ENCODE data around the gene HORMAD2.

Gene HORMAD2

DNA sequence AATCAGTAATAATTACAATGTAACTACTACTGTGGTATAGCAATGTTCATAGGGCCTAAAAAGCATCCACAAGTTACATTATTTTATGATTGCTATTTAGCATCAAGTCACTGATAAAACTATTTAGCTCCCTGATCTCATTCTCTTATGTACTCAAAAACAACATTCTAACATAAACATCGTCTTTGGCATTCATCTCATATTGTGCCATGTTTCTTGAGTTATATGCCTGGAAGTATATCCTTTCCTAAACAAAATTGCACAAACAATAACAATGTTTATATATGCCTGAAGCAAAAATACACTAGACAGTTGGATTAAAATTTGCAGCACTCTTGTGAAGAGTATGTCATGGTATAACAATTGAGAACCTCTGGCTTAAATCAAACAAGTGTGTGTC, 34.1 kb downstream of the HORMAD2 start:
- DNase-seq, result no peak

DNA sequence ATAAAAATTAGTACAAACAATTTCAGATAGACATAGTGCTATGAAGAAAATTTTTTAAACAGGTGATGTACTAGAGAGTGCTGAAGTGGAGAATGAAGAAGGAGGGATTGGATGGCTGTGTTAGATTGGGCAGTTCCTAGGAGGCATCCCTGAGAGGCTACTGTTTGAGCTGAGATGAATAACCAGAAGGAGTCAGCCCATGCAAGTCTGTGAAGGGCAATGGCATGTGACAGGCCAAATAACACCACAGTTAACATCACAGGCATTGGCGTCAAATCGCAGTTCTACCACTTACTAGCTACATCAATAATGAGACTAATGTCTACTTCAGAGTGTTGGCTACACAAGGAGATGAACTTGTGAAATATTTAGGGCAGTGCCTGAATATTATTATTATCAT, 35.4 kb downstream of the HORMAD2 start:
- DNase-seq, result no peak

DNA sequence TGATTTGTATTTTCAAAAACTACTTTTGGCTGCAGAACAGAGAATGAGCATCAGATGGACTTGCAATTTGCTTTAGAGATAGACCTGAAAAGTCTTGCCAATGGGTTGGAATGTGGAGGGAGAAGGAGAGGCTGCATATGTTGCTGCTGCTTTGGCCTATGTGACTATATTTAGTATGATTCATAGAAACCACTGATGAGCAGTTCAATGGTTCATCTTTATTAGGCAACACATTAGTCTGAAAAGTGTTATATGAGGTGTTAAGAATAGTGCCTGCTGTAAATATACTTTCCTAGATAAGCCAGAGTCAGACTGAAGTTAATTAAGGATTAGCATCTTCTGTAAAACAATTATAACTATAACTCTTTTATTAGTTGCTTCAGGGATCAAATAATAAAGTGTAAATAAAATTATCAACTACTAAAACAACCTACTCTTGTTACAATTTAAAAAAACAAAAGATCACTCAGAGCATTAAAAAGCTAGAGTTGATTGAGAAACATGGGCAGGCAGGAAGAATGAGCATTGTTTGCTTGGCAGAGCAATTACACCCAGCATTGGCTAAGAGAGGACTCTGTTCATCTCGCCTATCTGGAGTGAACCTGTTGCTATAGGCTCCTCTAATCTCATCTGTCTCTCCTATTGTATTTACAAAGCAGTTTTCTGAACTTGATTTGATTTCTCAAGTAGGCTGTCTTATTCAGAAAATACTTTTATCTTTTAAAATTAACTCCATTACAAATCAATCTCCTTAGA, 36.3 kb downstream of the HORMAD2 start:
- no peak for DNase-seq

DNA sequence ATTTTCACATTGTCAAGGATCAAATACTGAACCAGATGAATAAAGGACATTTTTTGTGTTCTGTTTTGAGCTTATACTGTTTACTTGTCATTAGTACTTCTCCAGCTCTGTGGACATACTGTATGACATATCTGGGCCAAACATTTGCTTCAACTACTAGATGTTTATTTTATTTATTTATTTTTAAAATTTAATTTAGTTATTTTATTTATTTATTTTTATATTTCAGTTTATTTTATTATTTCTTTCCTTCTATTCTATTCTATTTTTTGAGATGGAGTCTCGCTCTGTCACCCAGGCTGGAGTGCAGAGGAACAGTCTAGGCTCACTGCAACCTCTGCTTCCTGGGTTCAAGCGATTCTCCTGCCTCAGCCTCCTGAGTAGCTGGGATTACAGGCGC, 37.0 kb downstream of the HORMAD2 start:
- DNase-seq, result no peak

DNA sequence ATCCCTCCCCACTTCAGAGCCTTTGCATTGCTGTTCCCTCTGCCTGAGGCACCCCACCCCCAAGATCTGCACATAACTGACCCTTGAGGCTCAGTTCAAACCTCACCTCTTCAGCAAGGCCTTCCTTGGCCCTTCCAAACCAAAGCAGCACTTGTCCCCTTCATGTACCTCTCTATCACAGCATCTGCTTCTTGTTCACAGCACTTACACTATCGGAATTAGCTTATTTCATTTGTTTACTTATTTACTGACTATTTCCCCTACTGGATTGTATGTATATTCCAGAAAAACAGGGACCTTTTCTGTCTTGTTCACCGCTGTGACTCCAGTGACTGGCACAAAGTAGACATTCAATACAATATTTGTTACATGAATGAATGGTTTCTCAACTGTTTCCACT, 38.0 kb downstream of the HORMAD2 start:
- no peak for DNase-seq

DNA sequence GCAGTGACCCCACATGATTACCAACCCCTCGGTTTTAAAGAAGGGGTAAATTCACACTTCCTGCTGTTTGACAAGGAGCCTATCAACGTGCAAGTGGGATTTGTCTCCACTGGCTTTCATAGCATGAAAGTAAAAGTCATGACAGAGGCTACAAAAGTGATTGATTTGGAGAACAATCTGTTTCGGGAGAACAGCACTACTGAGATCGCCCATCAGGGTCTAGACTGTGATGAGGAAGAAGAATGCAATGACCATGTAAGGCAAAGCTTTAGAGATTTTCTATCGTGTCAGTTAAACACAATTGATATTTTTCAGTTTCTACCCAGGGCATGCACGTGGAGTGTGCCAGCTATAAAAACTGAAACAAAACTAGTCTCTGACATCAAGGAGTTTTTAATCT, 41.7 kb downstream of the HORMAD2 start:
- no peak for DNase-seq

DNA sequence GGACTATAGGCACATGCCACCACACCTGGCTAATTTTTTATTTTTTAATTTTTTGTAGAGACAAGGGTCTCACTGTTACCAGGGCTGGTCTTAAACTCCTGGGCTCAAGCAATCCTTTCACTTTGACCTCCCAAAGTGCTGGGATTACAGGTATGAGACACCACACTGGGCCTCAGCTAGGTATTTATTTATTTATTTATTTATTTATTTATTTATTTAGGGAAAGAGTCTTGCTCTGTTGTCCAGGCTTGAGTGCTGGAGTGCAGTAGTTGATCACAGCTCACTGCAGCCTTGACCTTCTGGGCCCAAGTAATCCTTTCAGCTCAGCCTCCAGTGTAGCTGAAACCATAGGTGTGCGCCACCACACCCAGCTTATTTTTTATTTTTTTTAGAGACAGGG, 43.2 kb downstream of the HORMAD2 start:
- no peak for DNase-seq

DNA sequence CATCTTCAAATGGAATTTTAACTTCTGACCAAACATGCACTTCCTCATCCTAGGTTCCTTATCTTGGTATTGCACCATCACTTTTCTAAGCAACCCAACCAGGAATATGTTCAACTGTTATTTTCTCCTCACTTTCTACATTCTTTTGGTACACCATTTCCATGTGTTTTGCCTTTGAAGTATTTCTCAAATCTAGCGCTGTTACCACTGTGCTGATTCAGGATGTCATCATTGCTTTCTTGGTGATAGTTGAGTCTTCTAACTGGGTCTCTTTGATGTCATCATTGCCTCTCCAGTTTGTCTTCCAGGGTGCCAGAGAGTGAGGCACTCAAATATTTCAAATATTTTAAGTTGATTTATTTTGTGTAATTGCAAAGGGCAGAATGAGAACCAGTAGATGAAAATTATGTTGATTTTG, 47.5 kb downstream of the HORMAD2 start:
- DNase-seq, result no peak

DNA sequence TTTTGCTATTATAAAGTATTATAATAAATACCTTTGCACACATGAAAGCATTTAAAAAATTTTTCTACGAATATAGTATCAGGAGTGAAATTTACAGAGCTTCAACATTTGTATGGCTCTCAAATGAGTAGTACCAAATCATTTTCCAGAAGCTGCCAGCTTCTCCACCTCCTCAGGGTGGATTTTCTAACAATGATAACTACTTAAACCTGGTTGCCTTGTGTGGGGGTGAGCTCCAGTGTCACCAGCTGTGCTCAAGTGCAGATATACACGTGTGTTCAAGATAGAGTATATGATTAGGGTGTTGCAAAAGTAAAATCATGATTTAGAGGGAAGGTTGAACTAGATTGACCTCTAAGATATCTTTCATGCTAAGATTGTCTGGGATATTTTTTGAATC, 48.2 kb downstream of the HORMAD2 start:
- DNase-seq, result no peak

DNA sequence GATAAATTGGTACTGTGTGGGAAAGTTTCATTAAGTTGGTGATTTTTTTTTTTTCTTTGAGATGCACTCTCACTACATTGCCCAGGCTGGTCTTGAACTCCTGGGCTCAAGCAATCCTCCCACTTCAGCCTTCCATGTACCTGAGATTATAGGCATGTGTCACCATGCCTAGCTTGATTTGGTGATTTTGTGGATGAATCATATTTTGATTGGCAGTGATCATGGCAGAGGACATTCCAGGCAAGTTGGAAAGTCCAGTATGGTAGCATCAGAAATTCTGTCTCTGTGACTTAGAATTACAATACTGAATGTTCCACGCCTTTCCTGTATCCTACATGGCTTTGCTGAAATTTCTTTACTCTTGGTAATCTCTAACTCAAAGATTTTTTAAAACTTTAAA, 49.4 kb downstream of the HORMAD2 start:
- DNase-seq, result no peak

DNA sequence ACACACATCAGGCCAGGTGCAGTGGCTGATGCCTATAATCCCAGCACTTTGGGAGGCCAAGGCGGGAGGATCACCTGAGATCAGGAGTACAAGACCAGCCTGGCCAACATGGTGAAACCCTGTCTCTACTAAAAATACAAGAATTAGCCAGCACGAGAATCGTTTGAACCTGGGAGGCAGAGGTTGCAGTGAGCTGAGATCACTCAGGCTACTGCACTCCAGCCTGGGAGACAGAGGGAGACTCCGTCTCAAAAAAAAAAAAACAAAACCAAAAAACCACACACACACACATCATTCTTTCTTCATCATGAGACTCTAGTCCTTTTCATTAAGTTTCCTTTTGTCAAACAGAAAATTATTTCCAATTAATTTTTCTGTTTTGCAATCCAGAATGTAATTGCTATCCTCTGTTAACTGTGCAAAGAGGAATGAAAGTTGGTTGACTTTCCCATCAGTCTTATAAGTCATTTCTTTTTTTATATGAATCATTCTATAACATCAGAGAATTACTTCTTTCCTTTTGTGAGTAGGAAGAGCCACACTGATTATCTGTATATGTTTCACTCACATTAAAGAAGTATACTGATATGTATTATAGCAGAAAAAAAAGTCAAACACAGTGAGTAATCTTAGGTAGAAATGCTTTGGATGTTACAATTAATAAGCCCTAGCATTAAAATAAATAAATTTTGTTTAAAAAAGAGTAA, 52.2 kb downstream of the HORMAD2 start:
- no peak for DNase-seq

DNA sequence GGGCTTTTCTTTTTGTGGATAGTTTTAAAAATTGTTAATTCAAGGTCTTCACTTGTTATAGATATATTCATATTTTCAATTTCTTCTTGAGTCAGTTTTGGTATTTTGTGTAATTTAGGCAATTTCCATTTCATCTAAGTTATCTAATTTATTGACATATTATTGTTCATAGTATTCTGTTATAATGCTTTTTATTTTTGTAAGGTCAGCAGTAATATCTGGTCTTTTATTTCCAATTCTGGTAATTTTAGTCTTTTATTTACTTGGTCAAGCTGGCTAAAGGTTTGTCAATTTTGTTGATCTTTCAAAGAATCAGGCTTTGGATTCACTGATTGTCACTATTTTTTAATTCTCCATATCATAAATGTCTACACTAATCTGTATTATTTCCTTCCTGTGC, 60.1 kb downstream of the HORMAD2 start:
- DNase-seq, result no peak

DNA sequence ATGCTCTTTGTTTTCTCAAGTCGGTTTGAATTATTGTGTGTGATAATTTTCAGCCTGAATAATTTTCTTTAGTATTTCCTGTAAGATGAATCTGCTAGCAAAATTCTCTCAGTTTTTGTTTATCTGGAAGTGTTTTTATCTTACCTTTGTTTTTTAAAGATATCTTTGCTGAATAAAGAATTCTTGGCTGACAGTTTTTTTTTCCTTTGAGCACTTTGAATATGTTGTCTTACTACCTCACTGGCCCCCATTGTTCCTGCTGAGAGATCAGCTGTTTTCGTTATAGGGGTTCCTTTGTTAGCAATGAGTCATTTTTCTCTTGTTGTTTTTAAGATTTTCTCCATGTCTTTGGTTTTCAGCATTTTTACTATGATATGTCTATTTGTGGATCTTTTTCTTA, 63.0 kb downstream of the HORMAD2 start:
- DNase-seq, result no peak

DNA sequence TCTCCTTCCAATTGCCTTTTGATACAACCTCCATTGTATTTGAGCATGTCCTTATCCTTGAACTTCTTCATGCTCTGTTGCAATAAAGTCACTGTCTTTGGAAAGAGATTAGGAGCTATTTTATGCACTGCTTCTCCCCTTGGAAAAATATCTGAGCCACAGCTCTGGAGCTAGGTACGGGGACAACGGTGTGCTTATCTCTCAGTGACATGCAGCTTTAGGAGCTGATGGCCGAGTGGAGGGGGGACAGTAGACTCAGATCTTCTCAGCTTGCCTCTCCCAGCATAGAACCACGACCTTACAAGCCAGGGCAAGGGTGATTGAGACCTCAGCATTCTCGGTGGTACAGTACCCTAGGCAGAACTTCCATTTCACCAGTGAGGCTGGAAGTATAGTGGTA, 64.1 kb downstream of the HORMAD2 start:
- no peak for DNase-seq

DNA sequence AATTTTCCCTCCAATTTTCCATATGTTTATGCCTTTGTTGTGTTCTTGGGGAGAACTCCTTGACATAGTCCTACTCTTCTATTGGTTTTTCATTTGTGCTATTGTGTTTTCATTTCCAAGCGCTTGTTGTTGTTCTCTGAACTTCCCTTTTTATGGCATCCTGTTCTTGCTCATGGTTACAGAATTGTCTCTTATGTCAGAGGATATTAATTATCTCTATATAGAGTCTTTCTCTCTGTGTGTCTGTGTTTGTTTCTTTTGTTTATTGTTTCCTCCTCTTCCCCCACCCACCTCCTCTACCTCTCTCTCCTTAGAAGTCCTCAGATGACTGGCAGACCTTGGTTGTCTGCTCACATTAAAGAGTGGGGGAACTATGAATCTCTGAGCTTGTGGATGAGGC, 69.9 kb downstream of the HORMAD2 start:
- no peak for DNase-seq

DNA sequence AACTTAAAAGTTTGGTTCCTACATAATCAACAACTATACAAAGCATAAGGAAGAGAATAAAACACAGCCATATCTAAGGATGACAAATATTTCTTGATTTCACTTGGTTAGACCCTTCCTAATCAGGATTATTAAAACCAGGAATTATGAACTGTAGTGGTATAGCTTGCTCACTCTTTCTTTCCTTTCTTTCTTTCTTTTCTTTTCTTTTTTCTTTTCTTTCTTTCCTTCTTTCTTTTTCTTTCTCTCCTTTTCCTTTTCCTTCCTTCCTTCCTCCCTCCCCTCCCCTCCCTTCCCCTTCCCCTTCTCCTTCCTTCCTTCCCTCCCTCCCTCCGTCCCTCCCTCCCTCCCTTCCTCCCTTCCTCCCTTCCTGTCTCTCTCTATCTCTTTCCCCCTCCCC, 78.0 kb downstream of the HORMAD2 start:
- no peak for DNase-seq

DNA sequence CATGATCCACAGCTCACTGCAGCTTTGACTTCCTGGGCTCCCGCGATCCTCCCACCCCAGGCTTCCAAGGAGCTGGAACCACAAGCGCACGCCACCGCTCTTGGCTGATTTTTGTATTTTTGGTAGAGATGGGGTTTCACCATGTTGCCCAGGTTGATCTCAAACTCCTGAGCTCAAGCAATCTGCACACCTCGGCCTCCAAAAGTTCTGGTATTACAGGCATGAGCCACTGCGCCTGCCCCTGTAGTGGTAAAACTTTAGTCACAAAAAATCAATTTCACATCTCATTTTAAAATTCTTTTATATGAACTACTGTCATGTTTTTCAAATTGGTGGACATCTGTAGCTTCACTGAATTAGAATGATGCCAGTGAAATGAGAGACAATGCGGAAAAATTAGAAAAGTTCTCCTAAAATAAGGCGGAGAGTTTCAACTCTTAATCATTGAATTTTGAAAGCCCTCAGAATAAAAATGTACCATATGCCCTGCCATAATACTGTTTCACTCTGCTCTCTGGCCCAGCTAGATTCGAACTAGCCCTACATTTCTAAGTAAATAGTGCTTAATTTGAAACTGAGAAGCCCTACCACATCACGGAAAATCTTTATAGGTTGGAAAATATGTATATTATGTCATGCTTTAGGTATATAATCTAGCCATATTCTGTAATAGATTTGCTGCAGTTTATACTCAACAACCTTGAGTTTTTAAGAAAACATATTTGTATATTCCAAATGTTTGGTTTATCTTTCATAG, 78.7 kb downstream of the HORMAD2 start:
- DNase-seq, result no peak

DNA sequence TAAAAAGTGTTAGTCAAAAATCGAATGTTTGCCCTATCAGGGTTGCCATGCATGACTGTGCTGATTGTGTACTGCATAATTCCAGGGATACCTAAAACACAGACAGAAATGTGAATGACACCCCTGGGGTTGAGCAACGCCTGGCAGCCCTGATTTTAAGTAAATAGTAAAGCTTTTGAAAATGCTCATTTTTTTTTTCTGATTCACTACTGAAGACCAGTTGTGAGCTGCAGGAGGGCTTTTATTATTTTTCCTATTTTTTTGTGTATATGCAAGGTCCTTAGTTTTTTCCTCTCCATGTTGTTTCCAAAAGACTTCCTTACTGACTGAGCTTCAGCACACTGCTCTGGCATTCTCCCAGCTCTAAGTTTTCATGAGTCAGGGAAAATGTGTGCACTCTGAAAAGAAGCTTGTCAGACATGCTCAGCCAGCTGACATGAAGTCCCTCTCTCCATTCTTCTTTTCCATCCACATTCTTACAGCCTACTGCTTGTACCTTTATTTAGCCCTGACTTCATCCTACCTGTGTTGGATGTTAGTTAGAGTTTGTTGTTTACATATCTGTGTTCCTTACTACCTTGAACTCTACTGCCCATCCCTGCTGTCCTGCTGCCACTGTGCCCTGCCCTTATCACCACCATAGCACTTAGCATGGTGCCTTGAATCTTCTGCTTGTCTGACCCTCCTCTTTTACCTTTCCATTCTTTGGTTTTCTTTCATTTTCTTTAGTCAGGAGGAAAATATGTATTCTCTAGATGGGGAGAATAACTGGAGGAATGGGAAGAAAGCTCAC, 79.5 kb downstream of the HORMAD2 start:
- DNase-seq, result no peak

DNA sequence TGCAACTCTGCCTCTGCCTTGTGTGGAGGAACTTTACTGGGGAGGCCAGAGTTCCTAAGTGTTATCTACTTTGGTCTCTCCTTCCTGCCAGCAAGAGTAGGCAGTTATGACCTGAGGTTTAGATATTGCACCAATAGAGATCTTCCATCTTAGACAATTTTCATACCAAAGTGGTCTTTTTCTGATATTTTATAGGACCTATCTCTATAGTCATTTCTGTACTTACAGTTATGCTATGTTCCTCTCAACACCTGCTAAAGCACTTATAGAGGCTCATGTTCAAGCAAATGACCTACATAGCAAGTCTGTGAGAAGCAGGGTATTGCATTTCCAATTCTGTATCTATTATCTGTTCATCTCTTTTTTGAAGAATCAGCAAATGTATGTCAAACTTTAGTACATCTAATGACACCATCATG, 80.8 kb downstream of the HORMAD2 start:
- DNase-seq, result no peak

DNA sequence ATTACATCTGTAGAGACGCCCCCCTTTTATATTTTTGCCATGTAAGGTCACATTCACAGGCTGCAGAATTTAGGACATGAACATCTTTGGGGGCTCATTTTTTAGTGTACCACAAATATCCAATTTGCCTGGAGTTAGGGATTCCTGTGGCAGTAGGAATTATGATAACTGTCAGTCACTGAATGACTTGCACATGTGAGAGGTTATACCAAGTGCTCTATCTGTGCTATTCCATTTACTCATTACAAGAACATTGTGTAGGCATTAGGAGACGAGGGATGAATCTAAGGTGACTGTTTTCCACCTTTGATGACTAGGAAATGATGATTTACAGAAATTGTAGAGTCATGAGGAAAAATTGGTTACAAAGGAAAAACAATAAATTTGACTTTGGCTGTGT, 87.0 kb downstream of the HORMAD2 start:
- no peak for DNase-seq

DNA sequence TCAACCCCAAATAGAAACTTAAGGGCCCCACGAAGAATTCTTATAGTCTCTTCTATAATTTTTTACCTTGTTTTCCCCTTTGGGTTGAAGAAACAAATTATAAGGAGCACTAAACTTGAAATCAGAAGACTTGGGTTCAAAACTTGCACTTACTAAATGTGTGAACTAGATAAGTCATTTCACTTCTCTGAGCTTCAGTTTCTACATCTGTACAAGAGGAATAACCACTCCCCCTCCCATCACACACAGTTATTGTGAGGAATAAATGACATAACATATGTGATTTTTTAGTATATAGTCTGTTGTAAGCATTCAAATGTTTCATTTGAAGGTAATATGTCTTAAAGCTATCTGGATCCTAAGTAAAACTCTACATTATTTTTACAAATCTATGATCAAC, 87.5 kb downstream of the HORMAD2 start:
- DNase-seq, result no peak

DNA sequence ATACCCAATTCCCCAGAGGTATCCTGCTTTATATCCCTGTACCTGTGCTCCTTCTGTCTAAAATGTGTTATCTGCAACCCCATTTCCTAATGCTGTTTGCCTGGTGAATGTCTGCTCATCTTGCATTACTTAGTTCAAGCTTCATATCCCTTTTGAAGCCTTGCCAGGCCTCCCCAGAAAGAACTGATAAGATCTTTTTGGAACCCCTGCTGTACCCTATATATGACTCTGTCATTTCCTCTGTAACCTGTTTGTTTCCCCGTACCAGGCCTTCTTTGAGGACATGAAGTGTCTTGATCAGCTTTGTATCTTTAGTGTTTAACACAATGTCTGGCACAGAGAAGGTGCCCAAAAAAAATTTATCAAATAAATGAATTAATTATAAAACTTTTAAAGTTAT, 88.7 kb downstream of the HORMAD2 start:
- DNase-seq, result no peak

DNA sequence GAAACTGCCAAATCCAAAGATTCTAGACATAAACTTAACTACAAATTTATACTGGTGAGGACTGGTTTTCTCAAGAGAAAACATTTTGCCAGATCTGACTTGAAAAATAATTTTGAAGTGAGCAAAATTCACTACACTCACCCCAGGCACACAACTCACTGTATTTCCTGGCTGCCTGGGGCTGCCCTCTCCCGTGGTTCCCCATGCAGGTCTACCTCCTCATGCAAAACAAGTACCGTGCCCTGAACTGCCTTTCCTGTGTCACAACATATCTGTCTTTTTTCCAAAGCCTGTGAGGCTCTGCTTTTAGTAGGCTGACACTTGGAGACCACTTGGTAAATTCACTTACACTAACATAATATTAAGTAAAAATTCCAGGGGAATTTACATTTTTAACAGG, 89.9 kb downstream of the HORMAD2 start:
- DNase-seq, result no peak

Data from activated CD8-positive, alpha-beta memory T cell treated with anti-CD3 and anti-CD28 coated beads, Interleukin-2, amount 50 U/mL, for 48 hours (primary cell).